A673 (cell line): ENCODE data around the gene DNAH8.

Experiments used
- CTCF ChIP-seq: fragments of 300-800, 200-600 bp; sonication (generic); conservative IDR thresholded peaks from 2 replicates; pipeline ENCODE4 v1.5.1; 2017; ENCODE audit warnings: low read depth, mild to moderate bottlenecking, antibody characterized with exemption, low read length, moderate library complexity, mixed read lengths
- EZH2 ChIP-seq: fragments of 200-600 bp; sonication (generic); IDR thresholded peaks from 2 replicates; pipeline ENCODE4 v1.6.1; 2017; ENCODE audit warnings: borderline replicate concordance, low read depth, mild to moderate bottlenecking, mixed read lengths, antibody characterized with exemption, low read length; ENCODE audit not compliant: poor library complexity, severe bottlenecking

- TF ChIP-seq CTCF (no peak), EZH2 (no peak)
Measured at GRCh38 chr6:39003492-39003891, 288.4 kb downstream of the DNAH8 start.
